ENCODE data around the gene SLC5A5.

Gene SLC5A5

DNA sequence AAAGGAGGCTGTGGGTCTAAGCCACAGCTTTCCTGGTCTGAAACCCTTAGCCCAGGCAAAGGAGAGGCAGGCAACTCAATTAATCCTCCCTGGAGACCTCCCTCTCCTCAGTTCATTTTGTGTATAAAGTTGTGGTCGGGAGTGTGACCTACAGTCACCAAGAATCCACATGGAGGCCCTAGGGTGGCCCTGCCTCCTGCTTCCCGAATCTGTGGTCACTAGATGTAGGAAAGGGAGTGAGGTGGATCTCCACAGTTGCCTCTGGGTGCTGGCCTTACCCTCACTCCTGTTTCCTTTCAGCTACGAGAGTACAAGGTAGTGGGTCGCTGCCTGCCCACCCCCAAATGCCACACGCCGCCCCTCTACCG lies 10.8 kb upstream of the SLC5A5 start:
- TF ChIP-seq, protein P1, sequence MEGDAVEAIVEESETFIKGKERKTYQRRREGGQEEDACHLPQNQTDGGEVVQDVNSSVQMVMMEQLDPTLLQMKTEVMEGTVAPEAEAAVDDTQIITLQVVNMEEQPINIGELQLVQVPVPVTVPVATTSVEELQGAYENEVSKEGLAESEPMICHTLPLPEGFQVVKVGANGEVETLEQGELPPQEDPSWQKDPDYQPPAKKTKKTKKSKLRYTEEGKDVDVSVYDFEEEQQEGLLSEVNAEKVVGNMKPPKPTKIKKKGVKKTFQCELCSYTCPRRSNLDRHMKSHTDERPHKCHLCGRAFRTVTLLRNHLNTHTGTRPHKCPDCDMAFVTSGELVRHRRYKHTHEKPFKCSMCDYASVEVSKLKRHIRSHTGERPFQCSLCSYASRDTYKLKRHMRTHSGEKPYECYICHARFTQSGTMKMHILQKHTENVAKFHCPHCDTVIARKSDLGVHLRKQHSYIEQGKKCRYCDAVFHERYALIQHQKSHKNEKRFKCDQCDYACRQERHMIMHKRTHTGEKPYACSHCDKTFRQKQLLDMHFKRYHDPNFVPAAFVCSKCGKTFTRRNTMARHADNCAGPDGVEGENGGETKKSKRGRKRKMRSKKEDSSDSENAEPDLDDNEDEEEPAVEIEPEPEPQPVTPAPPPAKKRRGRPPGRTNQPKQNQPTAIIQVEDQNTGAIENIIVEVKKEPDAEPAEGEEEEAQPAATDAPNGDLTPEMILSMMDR (IDR thresholded peaks at IDR 0.05; ENCODE audit: low read depth, low read length): no peak
- peak overlapping the region; percentile 100 for H3K4me3 ChIP-seq (ENCODE audit: low read depth, low read length)

DNA sequence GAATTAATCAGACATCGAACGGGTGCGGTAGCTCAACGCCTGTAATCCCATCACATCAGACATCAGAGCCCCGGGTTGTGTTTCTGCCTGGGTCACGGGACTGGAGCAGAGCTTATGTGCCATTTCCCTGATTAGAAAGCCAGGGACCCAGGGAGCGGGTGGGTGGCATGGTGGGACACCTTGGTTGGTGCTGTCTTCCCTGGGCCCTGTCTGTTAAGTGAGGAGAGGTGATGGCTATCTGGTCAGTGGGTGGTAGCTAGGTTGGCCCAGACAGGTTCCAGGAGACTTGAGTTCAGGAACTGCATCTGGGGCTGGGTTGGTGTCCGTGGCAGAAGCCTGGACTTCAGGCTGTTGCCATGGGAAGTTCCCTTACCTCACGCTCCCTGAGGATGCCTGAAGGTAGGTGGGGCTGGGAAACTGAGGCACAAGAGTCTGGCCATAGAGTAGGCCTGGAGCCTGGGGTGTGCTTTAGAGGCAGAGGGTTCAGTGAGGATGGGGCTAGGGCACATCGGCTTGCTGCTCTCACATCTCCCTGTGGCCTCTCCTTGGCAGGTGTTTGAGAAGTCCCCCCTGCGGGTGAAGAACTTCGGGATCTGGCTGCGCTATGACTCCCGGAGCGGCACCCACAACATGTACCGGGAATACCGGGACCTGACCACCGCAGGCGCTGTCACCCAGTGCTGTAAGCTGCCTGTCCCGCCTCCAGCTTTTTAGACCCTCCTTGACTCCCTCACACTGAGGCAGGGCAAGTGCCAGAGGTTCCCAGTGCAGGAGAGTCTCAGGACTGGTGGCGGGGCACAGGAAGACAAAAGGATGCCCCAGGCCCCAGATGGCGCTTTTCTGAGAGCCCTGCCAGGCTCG lies 10.0 kb upstream of the SLC5A5 start:
- H3K4me3 ChIP-seq (ENCODE audit: low read depth, low read length): peak overlapping the region; percentile 100
- TF ChIP-seq, protein P1 (IDR thresholded peaks at IDR 0.05; ENCODE audit: low read depth, low read length): no peak

DNA sequence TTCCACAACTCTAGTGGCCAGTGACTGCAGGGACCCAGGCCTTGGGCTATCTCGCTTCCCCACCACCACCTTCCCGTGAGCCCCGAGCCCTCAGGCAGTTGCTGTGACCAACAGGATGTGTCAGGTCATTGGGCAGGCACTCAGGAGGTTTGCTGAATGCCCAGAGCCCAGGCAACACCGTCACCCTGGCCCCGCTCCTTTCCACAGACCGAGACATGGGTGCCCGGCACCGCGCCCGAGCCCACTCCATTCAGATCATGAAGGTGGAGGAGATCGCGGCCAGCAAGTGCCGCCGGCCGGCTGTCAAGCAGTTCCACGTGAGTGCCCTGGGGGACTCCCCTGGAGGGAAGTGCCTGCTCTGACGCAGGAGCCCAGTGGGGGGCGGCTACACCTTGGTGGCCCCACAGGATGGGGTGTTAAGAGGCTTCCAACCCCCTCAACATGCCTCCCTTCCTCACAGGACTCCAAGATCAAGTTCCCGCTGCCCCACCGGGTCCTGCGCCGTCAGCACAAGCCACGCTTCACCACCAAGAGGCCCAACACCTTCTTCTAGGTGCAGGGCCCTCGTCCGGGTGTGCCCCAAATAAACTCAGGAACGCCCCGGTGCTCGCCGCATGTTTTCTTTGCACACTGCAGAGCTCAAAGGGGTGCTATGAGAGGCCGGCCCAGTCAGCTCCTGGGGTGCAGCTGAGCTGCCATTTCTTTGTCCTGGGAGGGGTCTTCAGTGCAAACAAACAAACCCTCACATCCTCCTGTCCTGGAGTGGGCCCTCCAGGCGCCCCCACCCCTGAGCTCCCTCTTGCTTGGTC lies 8.8 kb upstream of the SLC5A5 start:
- no peak overlapping the region for H3K4me3 ChIP-seq (ENCODE audit: low read depth, low read length)
- TF ChIP-seq, protein P1 (IDR thresholded peaks at IDR 0.05; ENCODE audit: low read depth, low read length): no peak

DNA sequence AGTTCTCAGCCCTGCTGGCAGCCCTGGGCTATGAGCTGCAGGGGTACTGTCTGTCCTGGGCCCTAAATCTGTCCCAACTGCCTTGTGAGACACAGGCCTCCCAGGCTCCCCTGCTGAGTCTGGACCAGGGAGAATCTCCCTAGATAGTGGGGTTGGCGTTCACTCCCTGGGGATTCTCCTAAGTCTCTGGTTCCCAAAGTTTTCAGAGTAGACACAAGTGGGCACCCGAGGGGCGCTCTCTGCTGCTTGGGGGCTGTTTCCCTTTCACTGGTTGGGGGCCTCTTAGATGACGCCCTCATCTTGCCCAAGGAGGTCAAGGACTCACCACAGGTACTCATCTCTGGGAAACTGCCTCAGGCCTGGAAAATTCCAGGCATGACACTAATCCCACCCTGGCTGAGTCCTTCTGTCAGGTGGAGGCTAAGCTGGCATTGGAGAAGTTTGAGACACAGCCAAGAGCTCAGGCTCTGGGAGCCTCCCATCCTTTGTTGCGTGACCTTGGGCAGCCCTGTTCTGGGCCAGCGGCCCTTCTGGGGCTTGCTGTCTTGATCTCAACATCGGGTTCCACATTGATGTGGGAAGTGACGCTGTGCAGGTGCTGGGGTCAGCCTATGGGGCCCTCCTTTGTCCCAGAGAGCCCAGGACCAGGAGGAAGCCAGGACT lies 8.1 kb upstream of the SLC5A5 start:
- no peak overlapping the region for H3K4me3 ChIP-seq (ENCODE audit: low read depth, low read length)
- TF ChIP-seq, protein P1 (IDR thresholded peaks at IDR 0.05; ENCODE audit: low read depth, low read length): no peak

DNA sequence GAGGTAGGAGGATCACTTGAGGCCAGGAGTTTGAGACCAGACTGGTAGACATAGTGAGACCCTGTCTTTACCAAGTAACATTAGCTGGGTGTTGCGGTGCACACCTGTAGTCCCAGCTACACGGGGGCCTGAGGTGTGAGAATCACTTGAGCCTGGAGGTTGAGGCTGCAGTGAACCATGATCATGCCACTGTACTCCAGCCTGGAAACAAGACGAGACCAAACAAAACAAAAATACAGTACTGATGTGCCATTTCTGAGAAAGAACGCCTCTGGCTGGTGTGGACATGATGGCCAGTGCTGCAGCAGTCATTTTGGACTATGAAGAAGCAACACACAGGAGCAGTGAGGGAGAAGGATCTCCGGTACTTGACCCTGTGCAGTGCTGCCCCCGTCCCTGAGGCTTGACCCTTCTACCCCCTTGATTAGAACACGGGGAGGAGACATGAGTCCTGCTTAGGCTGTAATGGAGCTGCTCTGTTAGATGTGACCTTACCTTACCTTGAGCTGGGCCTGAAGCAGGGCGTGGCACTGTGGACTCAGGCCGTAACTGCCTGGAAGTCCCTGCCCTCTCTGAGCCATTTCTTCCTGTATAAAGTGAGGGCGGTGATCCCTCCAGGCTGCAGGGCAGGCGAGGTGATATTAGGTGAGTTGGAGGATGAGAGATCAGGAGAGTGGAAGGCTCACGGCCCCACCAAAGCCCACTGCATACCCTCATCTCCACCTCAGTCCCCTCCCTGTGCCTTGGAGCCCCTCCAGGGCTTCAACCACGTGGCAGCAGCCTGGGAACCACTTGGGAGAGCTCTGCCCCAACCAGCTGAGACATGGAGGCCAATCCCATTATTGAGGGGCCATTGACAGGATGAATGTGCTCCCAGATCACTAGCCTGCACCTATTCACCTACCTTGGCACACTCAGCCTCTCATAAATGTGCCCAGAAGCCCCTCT lies 6.1 kb upstream of the SLC5A5 start:
- TF ChIP-seq, protein P1 (IDR thresholded peaks at IDR 0.05; ENCODE audit: low read depth, low read length): no peak
- no peak overlapping the region for H3K4me3 ChIP-seq (ENCODE audit: low read depth, low read length)

DNA sequence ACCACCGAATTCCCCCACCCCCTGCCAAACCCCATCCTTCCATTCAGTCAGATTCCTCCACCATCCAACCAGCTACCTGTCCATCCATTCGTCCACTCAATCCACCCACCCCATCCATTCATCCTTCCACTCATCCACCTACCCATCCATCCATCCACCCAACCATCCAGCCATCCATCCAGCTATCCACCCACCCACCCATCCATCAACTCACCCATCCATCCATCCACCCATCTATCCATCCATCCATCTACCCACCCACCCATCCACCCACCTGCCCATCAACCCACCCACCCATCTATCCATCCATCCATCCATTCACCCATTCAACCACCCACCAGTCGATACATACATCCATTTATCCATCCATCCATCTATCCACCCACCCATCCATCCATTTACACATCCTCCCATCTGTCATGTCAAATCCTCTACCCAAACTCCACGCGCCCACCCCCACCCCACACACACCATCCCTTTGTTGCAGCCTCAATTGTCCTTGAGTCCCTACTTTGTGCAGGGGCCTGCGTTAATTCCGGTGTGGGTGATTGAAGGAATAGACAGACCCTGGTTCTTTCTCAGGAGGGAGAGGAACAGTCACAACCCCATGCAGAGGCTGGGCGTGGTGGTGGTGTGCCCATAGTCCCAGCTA lies 5.3 kb upstream of the SLC5A5 start:
- TF ChIP-seq, protein P1 (IDR thresholded peaks at IDR 0.05; ENCODE audit: low read depth, low read length): no peak
- H3K4me3 ChIP-seq (ENCODE audit: low read depth, low read length): no peak overlapping the region
